ENCODE measurements around the gene A2M.

GRCh38 chr12:9091891-9092598 is 23.7 kb downstream of the A2M start:
- no peak for TF ChIP-seq CTCF (IDR thresholded peaks at IDR 0.05)
- no peak for TF ChIP-seq POLR2AphosphoS5 (IDR thresholded peaks at IDR 0.05)
- TF ChIP-seq POLR2A (IDR thresholded peaks at IDR 0.05): no peak
- TF ChIP-seq EP300 (IDR thresholded peaks at IDR 0.05): no peak

Measured in upper lobe of left lung (tissue), 4 donors.